GM12878 (cell line): ENCODE results near the gene MYL7. TPM values are rescaled to one million over a fixed set of nuclear protein-coding genes. Genes with fewer than 3 reads are reported as not detected.

ENCODE experiments used
- ATAC-seq: fragments of 200-7000 bp; cut with Tn5 transposase; 3 replicates; pipeline ENCODE4 v1.9.1; 2020; ENCODE audit warnings: mild to moderate bottlenecking, moderate library complexity
- BruUV-seq: library from RNA; stranded (reverse); fragments of 400-500 nt; replicated peaks from 2 replicates; lab custom pipeline; 2021; lab: Mats Ljungman, UMichigan
- CTCF ChIA-PET: fragments of 300-600 bp; sonication (Branson Sonifier 250); formaldehyde crosslinking; extraction: SDS; loops from one replicate; lab custom pipeline; 2021; ENCODE audit warnings: inconsistent platforms; lab: Yijun Ruan, JAX
- POLR2A ChIA-PET: fragments of 350-600 bp; formaldehyde crosslinking; extraction: SDS; loops from one replicate; lab custom pipeline; 2021; ENCODE audit warnings: inconsistent platforms; lab: Charles Lee
- RAD21 ChIA-PET: fragments of 300-600 bp; sonication (Branson Sonifier 250); formaldehyde crosslinking; loops from one replicate; lab custom pipeline; 2023; ENCODE audit warnings: antibody characterized with exemption; ENCODE audit not compliant: unreplicated experiment; lab: Charles Lee
- SMC1A ChIA-PET: fragments of 300-600 bp; sonication (Branson Sonifier 250); formaldehyde crosslinking; loops from one replicate; lab custom pipeline; 2023; ENCODE audit not compliant: unreplicated experiment, uncharacterized antibody; lab: Charles Lee
- DNase-seq: peaks from one replicate; pipeline ENCODE4 v3.0.0-alpha.2; 2011; ENCODE audit warnings: low read depth, low spot score
- FAIRE-seq: peaks from 3 replicates; lab custom pipeline; 2011; peaks lifted over from hg19 to GRCh38; lab: Jason Lieb, UNC
- H2AFZ ChIP-seq: 2 replicates; pipeline ENCODE4 v1.6.0; 2011; ENCODE audit warnings: low read depth, low read length, control low read depth; ENCODE audit not compliant: control insufficient read depth
- H3K27ac ChIP-seq: 2 replicates; pipeline ENCODE4 v1.5.1; 2011; ENCODE audit warnings: control low read depth; ENCODE audit not compliant: control insufficient read depth, insufficient read depth
- H3K27me3 ChIP-seq, 2 experiments: replicated peaks in 1 of 2; 2 replicates each; pipeline versions ENCODE4 v1.6.0 to v1.6.1; 2011; ENCODE audit warnings: low read length in 1 of 2; ENCODE audit not compliant: control insufficient read depth in 2 of 2, insufficient read depth in 2 of 2
- H3K36me3 ChIP-seq, 2 experiments: 2 replicates each; pipeline ENCODE4 v1.5.1; 2011; ENCODE audit warnings: low read length in 1 of 2; ENCODE audit not compliant: control insufficient read depth in 2 of 2, insufficient read depth in 2 of 2
- H3K4me1 ChIP-seq: 2 replicates; pipeline ENCODE4 v1.6.1; 2011; ENCODE audit warnings: mild to moderate bottlenecking, low read length, moderate library complexity, mixed read lengths; ENCODE audit not compliant: control insufficient read depth, insufficient read depth
- H3K4me2 ChIP-seq: 2 replicates; pipeline ENCODE4 v1.6.0; 2011; ENCODE audit warnings: control low read depth; ENCODE audit not compliant: control insufficient read depth, insufficient read depth
- H3K4me3 ChIP-seq: fragments of 200-600 bp; sonication (generic); 2 replicates; pipeline ENCODE4 v1.5.1; 2016
- H3K79me2 ChIP-seq: 2 replicates; pipeline ENCODE4 v1.6.0; 2011; ENCODE audit warnings: low read length; ENCODE audit not compliant: control insufficient read depth, insufficient read depth
- H3K9ac ChIP-seq: 2 replicates; pipeline ENCODE4 v1.8.0; 2011; ENCODE audit warnings: low read length, control low read depth, mixed read lengths; ENCODE audit not compliant: control insufficient read depth, insufficient read depth
- H3K9me3 ChIP-seq: replicated peaks from 3 replicates; pipeline ENCODE4 v1.5.1; 2011; ENCODE audit warnings: mild to moderate bottlenecking, low read length; ENCODE audit not compliant: control insufficient read depth, insufficient read depth
- H4K20me1 ChIP-seq: 2 replicates; pipeline ENCODE4 v1.6.0; 2011; ENCODE audit not compliant: control insufficient read depth, insufficient read depth
- ATF7 ChIP-seq: fragments of 450-650 bp; IDR thresholded peaks from 2 replicates; pipeline ENCODE4 v1.6.1; 2016; ENCODE audit warnings: low read depth, mild to moderate bottlenecking
- BCLAF1 ChIP-seq: fragments of 450-650 bp; IDR thresholded peaks from 2 replicates; pipeline ENCODE4 v1.6.1; 2017; ENCODE audit warnings: antibody characterized with exemption, mild to moderate bottlenecking, moderate library complexity
- BRCA1 ChIP-seq: IDR thresholded peaks from 2 replicates; pipeline ENCODE4 v1.6.1; 2011; ENCODE audit warnings: low read depth, low read length, improper control_type of control experiment
- CHD1 ChIP-seq: IDR thresholded peaks from 2 replicates; pipeline ENCODE4 v1.6.1; 2012; ENCODE audit warnings: low read depth, low read length, improper control_type of control experiment
- CREB1 ChIP-seq: IDR thresholded peaks from 2 replicates; pipeline ENCODE4 v1.6.1; 2012; ENCODE audit warnings: low read depth, mild to moderate bottlenecking, inconsistent platforms
- FOS ChIP-seq: IDR thresholded peaks from 3 replicates; pipeline ENCODE4 v1.6.1; 2011; ENCODE audit warnings: borderline replicate concordance; ENCODE audit not compliant: insufficient read length; ENCODE audit errors: extremely low read depth
- JUNB ChIP-seq: IDR thresholded peaks from 2 replicates; pipeline ENCODE4 v1.6.1; 2016; ENCODE audit warnings: antibody characterized with exemption, mild to moderate bottlenecking
- MYB ChIP-seq: fragments of 150-350 bp; IDR thresholded peaks from 2 replicates; pipeline ENCODE4 v1.6.1; 2014; ENCODE audit warnings: mild to moderate bottlenecking, low read depth, low read length, borderline replicate concordance
- NFXL1 ChIP-seq: fragments of 450-650 bp; IDR thresholded peaks from 2 replicates; pipeline ENCODE4 v1.6.1; 2017; ENCODE audit warnings: antibody characterized with exemption, mild to moderate bottlenecking, borderline replicate concordance
- NR2F1 ChIP-seq: fragments of 450-650 bp; conservative IDR thresholded peaks from 2 replicates; pipeline ENCODE4 v1.6.1; 2017; ENCODE audit warnings: mild to moderate bottlenecking
- RCOR1 ChIP-seq: conservative IDR thresholded peaks from 2 replicates; pipeline ENCODE4 v1.6.1; 2012; ENCODE audit warnings: low read depth, low read length, improper control_type of control experiment
- RFX5 ChIP-seq: IDR thresholded peaks from 2 replicates; pipeline ENCODE4 v1.6.1; 2011; ENCODE audit warnings: low read depth, low read length, improper control_type of control experiment
- SIN3A ChIP-seq: IDR thresholded peaks from 2 replicates; pipeline ENCODE4 v1.6.1; 2012; ENCODE audit warnings: low read depth, low read length, improper control_type of control experiment
- SIX5 ChIP-seq: IDR thresholded peaks from 2 replicates; pipeline ENCODE4 v1.6.1; 2011; ENCODE audit warnings: mild to moderate bottlenecking, low read depth, low read length, moderate library complexity; ENCODE audit not compliant: severe bottlenecking
- SMARCA5 ChIP-seq: fragments of 450-650 bp; IDR thresholded peaks from 2 replicates; pipeline ENCODE4 v1.6.1; 2017; ENCODE audit warnings: mild to moderate bottlenecking
- STAT3 ChIP-seq: IDR thresholded peaks from 2 replicates; pipeline ENCODE4 v1.6.1; 2011; ENCODE audit warnings: low read depth, low read length, improper control_type of control experiment
- TBL1XR1 ChIP-seq: IDR thresholded peaks from 2 replicates; pipeline ENCODE4 v1.6.1; 2012; ENCODE audit warnings: low read depth, low read length, improper control_type of control experiment
- WGBS: methylation state at CpG from one replicate; pipeline ENCODE4 v1.1.6; 2016; ENCODE audit warnings: low lambda C conversion rate; ENCODE audit not compliant: insufficient replicate concordance, insufficient coverage; ENCODE audit errors: missing lambda C conversion rate; 5-methylcytosine and 5-hydroxymethylcytosine counted together
- in situ Hi-C: fragments of 300-500 bp; cut with MboI; formaldehyde crosslinking; loops from 9 replicates; pipeline ENCODE4 v1.14.3; 2018; ENCODE audit warnings: mixed read lengths
- intact Hi-C: fragments of 100-400 bp; cut with micrococcal nuclease; formaldehyde crosslinking; loops from one replicate; pipeline ENCODE4 v1.14.2; 2022; ENCODE audit not compliant: unreplicated experiment
- polyA plus RNA-seq, 11 experiments: library from polyadenylated mRNA; depleted of rRNA in 4 of 11; unstranded in 6 of 11; stranded (reverse) in 5 of 11; fragments of >200 nt; fragmentation: Nextera tagmentation in 4 of 11; fragmentation: Illumina TruSeq in 1 of 11; extraction: Ambion mirVana in 4 of 11; extraction: Trizol in 1 of 11; gene quantifications; 1 replicate in 1 of 11; 2 replicates in 10 of 11; pipeline versions ENCODE4 v1.2.1 to v1.2.3, GENCODE V29; 2011 to 2016; ENCODE audit warnings: inconsistent platforms in 2 of 11, missing spikeins in 2 of 11, low read depth in 1 of 11
- total RNA-seq, 4 experiments: library from RNA; depleted of rRNA in 3 of 4; stranded (reverse); fragments of >200 nt in 3 of 4; fragmentation: Illumina TruSeq in 1 of 4; extraction: Trizol in 1 of 4; gene quantifications; 2 replicates each; pipeline versions ENCODE4 v1.2.1 to v1.2.3, GENCODE V29; 2013 to 2021
- TF ChIP-seq, protein P1 (sequence below): IDR thresholded peaks from 2 replicates; pipeline ENCODE4 v1.6.1; 2011; ENCODE audit warnings: low read depth, mild to moderate bottlenecking, low read length, moderate library complexity, borderline replicate concordance; ENCODE audit errors: extremely low read depth
- TF ChIP-seq, protein P2 (sequence below): fragments of 450-650 bp; IDR thresholded peaks from 2 replicates; pipeline ENCODE4 v1.6.1; 2016; ENCODE audit warnings: mild to moderate bottlenecking, moderate library complexity, borderline replicate concordance

MYL7 gene
- total and polyA plus RNA-seq, 10 of the 15 experiments (the other 5 are each of a cell fraction or from before 2014, with no cell fraction given), result 1.9 TPM; not detected in 9

DNA sequence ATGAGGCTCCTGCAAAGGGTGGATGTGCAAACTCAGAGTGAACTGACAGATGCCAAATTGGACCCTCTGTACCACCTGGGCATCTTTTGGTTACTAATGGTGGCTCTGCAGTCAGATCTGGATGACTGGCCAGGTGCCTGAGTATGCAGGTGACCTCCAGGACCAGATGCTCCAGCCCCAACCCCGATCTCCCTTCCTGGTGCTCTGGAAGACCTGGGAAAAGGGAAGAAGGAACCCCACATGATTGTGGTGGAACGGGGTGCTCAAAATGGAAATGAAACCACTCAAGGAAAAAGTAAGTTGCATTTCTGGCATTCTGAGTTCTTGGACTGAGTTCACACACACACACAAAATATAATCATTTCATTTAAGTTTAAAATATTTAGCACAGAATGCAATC is 46.8 kb downstream of the MYL7 start (continued):
- no peak for TF ChIP-seq BCLAF1
- no peak for TF ChIP-seq STAT3
- no peak for TF ChIP-seq FOS
- TF ChIP-seq TBL1XR1, result no peak
- no peak for TF ChIP-seq NFXL1
- no peak for TF ChIP-seq NR2F1
- no peak for TF ChIP-seq JUNB
- TF ChIP-seq CREB1, result no peak
- TF ChIP-seq, protein P1, sequence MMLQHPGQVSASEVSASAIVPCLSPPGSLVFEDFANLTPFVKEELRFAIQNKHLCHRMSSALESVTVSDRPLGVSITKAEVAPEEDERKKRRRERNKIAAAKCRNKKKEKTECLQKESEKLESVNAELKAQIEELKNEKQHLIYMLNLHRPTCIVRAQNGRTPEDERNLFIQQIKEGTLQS, result no peak
- TF ChIP-seq CHD1, result no peak

- H3K79me2 ChIP-seq, result no peaks in the 10 kb centered on the region
- ChIA-PET RAD21 (no interaction called here), POLR2A (interaction anchor here (0.7 to 1.1 kb wide), 2 partner anchors 8 to 12 kb away, joined by 6 to 8 read pairs; no protein-coding TSS in a partner anchor), SMC1A (no interaction called here), CTCF (no interaction called here)
- H3K4me2 ChIP-seq, result no peak overlapping the region
- H3K4me1 ChIP-seq, result peaks cover 14% of the 10 kb centered on the region
- no peaks in the 10 kb centered on the region for H3K9me3 ChIP-seq
- no peak for ATAC-seq
- H3K36me3 ChIP-seq, result no peaks in the 10 kb centered on the region
- no TSS peak for BruUV-seq
- no peak overlapping the region for H2AFZ ChIP-seq
- H3K4me3 ChIP-seq, result no peak overlapping the region
- no peak for FAIRE-seq
- no peak overlapping the region for H3K9ac ChIP-seq
- H3K27ac ChIP-seq, result no peak overlapping the region
- in situ Hi-C loops, result no loop called here
- H3K27me3 ChIP-seq, result no peaks in the 10 kb centered on the region
- intact Hi-C loops, result no loop called here
- 46% methylated on average over 6 of the region's 6 CpGs for WGBS
- DNase-seq, result no peak
- no peaks in the 10 kb centered on the region for H4K20me1 ChIP-seq
- TF ChIP-seq RFX5 (no peak), SMARCA5 (no peak), RCOR1 (no peak), SIN3A (no peak), BRCA1 (no peak), MYB (no peak), ATF7 (no peak), SIX5 (no peak)
- TF ChIP-seq, protein P2, sequence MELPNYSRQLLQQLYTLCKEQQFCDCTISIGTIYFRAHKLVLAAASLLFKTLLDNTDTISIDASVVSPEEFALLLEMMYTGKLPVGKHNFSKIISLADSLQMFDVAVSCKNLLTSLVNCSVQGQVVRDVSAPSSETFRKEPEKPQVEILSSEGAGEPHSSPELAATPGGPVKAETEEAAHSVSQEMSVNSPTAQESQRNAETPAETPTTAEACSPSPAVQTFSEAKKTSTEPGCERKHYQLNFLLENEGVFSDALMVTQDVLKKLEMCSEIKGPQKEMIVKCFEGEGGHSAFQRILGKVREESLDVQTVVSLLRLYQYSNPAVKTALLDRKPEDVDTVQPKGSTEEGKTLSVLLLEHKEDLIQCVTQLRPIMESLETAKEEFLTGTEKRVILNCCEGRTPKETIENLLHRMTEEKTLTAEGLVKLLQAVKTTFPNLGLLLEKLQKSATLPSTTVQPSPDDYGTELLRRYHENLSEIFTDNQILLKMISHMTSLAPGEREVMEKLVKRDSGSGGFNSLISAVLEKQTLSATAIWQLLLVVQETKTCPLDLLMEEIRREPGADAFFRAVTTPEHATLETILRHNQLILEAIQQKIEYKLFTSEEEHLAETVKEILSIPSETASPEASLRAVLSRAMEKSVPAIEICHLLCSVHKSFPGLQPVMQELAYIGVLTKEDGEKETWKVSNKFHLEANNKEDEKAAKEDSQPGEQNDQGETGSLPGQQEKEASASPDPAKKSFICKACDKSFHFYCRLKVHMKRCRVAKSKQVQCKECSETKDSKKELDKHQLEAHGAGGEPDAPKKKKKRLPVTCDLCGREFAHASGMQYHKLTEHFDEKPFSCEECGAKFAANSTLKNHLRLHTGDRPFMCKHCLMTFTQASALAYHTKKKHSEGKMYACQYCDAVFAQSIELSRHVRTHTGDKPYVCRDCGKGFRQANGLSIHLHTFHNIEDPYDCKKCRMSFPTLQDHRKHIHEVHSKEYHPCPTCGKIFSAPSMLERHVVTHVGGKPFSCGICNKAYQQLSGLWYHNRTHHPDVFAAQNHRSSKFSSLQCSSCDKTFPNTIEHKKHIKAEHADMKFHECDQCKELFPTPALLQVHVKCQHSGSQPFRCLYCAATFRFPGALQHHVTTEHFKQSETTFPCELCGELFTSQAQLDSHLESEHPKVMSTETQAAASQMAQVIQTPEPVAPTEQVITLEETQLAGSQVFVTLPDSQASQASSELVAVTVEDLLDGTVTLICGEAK, result no peak
Measured at GRCh38 chr7:44093102-44093641, 48.0 kb downstream of the MYL7 start.
